Measurements from ENCODE around the gene SFT2D3.

SFT2D3 gene

GRCh38 chr2:127664065-127664894 lies 37.0 kb upstream of the SFT2D3 start:
- no peak for DNase-seq (ENCODE audit: low read depth)

- DNase-seq (ENCODE audit: low read depth) = no peak
Observed at GRCh38 chr2:127664895-127665225, 36.4 kb upstream of the SFT2D3 start.

- DNase-seq (ENCODE audit: low read depth) = no peak
Observed at GRCh38 chr2:127665267-127665893, 35.9 kb upstream of the SFT2D3 start.

GRCh38 chr2:127669056-127669455 lies 32.2 kb upstream of the SFT2D3 start:
- no peak for DNase-seq (ENCODE audit: low read depth)

- DNase-seq (ENCODE audit: low read depth) = no peak
Observed at GRCh38 chr2:127670055-127670956, 31.0 kb upstream of the SFT2D3 start.

- no peak for DNase-seq (ENCODE audit: low read depth)
Observed at GRCh38 chr2:127670957-127671290, 30.4 kb upstream of the SFT2D3 start.

- no peak for DNase-seq (ENCODE audit: low read depth)
Observed at GRCh38 chr2:127671557-127672302, 29.6 kb upstream of the SFT2D3 start.

GRCh38 chr2:127672341-127673224 lies 28.7 kb upstream of the SFT2D3 start:
- no peak for DNase-seq (ENCODE audit: low read depth)

- DNase-seq (ENCODE audit: low read depth) = no peak
Observed at GRCh38 chr2:127673291-127674069, 27.8 kb upstream of the SFT2D3 start.

GRCh38 chr2:127674241-127675209 lies 26.8 kb upstream of the SFT2D3 start:
- DNase-seq (ENCODE audit: low read depth) = peak; percentile 7

- no peak for DNase-seq (ENCODE audit: low read depth)
Observed at GRCh38 chr2:127675331-127676261, 25.7 kb upstream of the SFT2D3 start, which contains the start of gene LIMS2. LIMS2 (minus strand) TSS chr2:127675530; CDS start chr2:127675024, 506 bp downstream.

GRCh38 chr2:127676906-127677305 lies 24.4 kb upstream of the SFT2D3 start:
- DNase-seq (ENCODE audit: low read depth) = no peak

GRCh38 chr2:127678531-127678930 lies 22.8 kb upstream of the SFT2D3 start:
- no peak for DNase-seq (ENCODE audit: low read depth)

- DNase-seq (ENCODE audit: low read depth) = no peak
Observed at GRCh38 chr2:127678991-127679390, 22.3 kb upstream of the SFT2D3 start.

GRCh38 chr2:127679680-127680361 lies 21.5 kb upstream of the SFT2D3 start:
- DNase-seq (ENCODE audit: low read depth) = no peak

GRCh38 chr2:127680706-127681287 lies 20.5 kb upstream of the SFT2D3 start:
- no peak for DNase-seq (ENCODE audit: low read depth)

- no peak for DNase-seq (ENCODE audit: low read depth)
Observed at GRCh38 chr2:127681288-127681804, 20.0 kb upstream of the SFT2D3 start.

Data from stimulated activated CD8-positive, alpha-beta memory T cell treated with anti-CD3 and anti-CD28 coated beads, Interleukin-4, amount 100 ng/mL, for 24 hours (primary cell).